NCI-H748 (cell line): ENCODE measurements around the gene SHKBP1.
"Not testable (repeated sequence)": the region's sequence is repeated elsewhere in the genome, so short reads cannot be mapped to it uniquely, and the experiment has no call there.

Experiments
- DNase-seq: peaks from one replicate; lab custom pipeline; 2025; ENCODE audit not compliant: unreplicated experiment; lab: John Stamatoyannopoulos, UW

Gene SHKBP1

DNA sequence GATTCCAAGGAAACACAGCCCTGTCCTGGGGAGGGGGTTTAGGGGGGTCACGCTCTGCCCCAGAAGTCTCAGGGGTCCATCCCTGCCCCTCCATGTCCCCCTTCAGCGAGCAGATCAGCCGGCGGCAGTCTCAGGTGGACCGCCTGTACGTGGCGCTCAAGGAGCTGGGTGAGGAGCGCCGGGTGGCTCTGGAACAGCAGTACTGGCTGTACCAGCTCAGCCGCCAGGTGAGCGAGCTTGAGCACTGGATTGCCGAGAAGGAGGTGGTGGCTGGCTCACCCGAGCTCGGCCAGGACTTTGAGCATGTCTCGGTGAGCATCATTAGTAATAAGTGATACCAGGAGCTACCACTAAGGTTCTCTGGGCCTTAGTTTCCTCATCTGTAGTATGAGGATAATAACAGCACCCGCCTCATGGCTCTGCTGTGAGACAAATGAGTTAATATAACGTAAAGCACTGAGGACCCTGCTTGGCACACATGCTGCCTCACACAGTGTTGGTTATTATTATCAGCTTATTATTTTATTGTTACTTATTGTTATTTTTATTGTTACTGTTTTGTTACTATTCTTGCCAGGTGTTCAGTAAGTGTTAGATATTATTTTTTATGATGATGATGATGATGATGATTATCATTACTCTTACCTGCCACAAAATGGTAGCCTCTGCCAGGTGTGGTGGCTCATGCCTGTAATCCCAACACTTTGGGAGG is 20.5 kb upstream of the SHKBP1 start:
- DNase-seq: no peak

DNA sequence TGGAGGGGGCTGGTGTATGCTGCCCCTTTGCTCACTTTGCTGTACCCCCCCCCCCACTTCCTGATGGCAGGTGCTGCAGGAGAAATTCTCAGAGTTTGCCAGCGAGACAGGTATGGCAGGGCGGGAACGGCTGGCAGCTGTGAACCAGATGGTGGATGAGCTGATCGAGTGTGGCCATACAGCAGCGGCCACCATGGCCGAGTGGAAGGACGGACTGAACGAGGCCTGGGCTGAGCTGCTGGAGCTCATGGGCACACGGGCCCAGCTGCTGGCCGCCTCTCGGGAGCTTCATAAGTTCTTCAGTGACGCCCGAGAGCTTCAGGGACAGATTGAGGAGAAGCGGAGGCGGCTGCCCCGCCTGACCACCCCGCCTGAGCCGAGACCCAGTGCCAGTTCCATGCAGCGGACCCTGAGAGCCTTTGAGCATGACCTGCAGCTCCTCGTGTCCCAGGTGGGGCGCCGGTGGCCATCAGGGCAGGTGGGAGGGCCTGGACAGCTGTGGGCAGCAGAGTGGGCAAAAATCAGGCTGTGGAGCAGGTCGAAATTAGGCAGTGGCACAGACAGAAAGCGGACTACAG is 19.6 kb upstream of the SHKBP1 start:
- DNase-seq: no peak

DNA sequence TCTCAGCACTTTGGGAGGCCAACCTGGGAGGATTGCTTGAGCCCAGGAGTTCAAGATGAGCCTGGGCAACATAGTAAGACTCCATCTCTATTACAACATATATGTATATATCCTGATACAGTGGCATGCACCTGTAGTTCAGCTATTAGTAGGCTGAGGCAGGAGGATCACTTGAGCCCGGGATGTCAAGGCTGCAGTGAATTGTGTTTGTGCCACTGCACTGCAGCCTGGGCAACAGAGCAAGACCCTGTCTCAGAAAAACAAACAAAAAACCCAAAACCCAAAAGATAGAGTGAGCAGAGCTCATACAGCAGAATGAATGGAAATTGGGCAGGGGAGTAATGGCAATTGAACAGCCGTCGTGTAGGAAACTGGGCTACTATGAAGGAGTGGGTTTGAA is 17.3 kb upstream of the SHKBP1 start:
- DNase-seq: no peak

DNA sequence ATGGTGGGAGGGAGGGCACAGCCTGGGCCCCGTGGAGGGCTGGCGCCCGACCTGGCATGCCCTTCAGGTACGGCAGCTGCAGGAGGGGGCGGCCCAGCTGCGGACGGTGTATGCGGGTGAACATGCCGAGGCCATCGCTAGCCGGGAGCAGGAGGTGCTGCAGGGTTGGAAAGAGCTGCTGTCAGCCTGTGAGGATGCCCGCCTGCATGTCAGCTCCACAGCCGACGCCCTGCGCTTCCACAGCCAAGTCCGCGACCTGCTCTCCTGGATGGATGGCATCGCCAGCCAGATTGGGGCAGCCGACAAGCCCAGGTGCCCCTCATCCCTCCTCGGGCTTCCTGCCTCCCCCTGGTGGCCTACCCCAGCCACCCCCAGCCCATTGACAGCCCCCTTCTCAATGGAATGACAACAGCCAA is 16.6 kb upstream of the SHKBP1 start:
- no peak for DNase-seq

DNA sequence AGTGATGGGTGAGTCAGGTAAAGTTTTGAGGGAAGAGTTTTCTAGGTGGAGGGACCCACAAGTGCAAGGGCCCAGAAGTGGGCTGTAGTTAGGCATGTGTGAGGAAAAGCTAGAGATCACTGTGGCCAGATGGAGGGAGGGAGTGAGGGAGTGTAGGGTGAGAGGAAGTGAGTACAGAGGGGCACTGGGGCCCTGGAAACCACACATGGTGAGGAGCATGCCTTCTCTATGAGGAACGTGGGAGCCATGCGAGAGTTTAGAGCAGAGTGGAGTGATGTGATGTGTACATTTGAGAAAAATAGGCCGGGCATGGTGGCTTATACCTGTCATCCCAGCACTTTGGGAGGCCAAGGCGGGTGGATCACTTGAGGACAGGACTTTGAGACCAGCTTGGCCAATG is 14.7 kb upstream of the SHKBP1 start:
- DNase-seq: no peak

DNA sequence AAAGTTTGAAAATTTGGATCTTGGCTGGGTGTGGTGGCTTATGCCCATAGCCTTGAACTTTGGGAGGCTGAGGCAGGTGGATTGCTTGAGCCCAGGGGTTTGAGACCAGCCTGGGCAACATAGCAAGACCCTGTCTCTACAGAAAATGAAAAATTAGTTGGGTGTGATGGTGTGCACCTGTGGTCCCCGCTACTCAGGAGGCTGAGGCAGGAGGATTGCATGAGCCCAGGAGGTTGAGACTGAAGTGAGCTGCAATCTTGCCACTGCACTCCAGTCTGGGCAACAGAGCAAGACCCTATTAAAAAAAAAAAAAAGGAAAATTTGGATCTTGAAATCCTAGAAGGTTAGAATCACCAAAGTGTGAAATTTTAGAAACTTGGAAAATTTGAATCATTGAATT is 12.1 kb upstream of the SHKBP1 start:
- DNase-seq: not testable (repeated sequence)

DNA sequence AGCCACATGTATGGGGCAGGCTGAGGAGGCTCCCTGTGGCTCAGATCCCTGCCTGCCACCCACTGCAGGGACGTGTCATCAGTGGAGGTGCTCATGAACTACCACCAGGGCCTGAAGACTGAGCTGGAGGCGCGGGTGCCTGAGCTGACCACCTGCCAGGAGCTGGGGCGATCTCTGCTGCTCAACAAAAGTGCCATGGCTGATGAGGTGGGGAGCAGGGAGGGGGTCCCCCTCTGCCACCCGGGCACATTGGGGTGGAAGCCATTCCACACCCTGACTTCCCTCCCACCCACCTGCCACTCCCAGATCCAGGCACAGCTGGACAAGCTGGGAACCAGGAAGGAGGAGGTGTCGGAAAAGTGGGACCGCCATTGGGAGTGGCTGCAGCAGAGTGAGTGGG is 11.3 kb upstream of the SHKBP1 start:
- no peak for DNase-seq

DNA sequence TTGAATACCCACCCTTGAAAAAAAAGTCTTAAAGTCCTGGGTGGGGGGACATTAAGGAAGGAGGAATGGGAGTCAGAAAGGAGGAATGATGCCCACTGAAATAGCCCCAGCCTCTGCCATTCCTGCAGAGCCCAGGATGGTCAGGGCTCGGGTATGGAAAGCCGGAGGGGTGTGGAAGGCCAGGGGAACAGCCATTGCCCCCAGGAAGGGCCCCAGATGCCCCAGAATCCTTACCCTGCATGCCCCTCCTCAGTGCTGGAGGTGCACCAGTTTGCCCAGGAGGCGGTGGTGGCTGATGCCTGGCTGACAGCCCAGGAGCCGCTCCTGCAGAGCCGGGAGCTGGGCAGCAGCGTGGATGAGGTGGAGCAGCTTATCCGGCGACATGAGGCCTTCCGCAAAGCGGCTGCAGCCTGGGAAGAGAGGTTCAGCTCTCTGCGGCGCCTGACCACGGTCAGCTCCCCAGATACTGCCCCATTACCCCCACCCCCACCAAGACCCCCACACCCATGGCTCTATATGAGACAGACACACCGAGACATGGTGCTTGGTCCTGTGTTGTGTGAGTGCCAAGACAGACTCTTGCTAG is 10.7 kb upstream of the SHKBP1 start:
- DNase-seq: no peak

DNA sequence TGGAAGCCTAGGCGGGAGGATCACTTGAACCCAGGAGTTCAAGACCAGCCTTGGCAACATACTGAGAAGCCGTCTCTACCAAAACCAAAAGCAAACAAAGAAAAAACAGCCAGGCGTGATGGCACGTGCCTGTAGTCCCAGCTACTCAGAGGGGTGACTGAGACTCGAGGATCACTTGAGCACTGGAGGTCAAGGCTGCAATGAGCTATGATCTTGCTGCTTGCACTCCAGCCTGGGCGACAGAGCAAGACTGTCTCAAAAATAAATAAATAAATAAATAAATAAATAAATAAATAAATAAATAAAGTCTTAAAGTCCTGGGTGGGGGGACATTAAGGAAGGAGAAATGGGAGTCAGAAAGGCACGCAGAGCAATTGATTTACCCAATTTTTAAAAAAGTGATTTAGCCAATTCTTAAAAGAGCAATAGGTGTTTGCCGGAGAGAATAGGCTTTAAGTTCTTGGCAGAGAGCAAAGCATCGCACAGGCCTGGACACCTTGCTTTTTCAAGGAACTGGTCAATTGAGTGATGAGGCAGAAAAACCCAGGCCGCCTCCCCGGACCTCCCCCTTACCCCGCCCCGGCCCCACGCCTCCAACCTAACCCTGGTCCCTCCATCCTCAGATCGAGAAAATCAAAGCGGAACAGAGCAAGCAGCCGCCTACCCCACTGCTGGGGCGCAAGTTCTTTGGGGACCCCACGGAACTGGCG is 9.5 kb upstream of the SHKBP1 start:
- no peak for DNase-seq

DNA sequence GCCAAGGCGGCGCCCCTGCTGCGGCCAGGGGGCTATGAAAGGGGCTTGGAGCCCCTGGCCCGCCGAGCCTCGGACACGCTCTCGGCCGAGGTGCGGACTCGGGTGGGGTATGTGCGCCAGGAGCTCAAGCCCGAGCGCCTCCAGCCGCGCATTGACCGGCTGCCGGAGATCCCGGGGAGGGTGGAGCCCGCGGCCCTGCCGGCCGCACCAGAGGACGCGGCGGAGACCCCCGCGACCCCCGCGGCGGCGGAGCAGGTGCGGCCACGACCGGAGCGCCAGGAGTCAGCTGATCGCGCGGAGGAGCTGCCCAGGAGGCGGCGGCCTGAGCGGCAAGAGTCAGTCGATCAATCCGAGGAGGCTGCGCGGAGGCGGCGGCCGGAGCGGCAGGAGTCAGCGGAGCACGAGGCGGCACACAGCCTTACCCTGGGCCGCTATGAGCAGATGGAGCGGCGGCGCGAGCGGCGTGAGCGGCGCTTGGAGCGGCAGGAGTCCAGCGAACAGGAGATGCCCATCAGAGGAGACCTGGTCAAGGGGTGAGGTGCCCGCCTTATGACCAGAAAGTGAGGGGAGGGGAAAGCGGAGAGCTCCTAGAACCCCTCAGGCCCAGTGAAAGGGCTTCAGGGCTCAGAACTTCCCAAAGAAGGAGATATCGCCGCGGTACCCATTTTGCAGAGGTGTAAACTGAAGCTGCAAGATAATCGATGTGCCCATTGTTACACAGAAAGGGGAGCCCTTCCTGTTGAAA is 8.8 kb upstream of the SHKBP1 start:
- DNase-seq: peak; percentile 24

DNA sequence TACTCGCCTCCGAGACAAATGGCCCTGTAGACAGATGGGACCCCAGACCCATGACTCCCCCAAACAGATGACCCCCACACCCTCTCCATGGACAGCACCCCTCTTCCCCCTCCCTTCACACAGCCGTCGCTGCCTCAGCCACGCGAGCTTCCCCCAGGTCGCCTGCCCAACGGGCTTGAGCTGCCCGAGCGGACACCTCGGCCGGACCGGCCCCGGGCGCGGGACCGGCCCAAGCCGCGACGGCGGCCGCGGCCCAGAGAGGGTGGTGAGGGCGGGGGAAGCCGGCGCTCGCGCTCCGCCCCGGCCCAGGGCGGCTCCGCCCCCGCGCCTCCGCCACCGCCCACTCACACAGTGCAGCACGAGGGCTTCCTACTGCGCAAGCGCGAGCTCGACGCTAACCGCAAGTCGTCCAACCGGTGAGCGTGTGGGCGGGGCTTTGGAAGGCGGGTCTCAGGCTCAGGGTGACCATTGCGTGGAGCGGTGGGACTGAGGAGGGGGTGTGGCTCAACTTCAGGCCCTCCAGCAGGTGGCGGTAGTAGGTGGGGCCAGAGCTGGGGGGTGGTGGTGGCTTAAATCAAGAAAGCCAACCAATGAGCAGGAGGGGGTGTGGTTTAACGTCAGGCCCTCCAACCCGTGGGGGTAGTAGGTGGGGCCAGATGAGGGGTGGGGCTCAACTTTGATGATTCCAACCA is 6.2 kb upstream of the SHKBP1 start:
- DNase-seq: peak; percentile 100

DNA sequence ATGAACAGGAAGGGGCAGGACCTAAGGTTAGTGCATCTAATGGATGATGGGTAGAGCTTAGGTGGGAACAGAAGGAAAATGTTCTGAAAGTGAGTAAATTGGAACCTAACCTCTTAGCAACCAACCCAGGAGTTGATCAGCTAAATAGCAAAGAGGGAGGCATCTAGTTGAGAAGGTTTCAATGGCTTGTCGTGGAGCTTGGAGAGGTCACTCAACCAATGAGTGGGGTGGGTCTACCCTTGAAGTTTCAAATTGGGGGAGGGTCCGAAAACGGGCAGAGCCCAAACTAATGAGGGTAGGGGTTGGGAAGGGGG is 5.7 kb upstream of the SHKBP1 start:
- no peak for DNase-seq

DNA sequence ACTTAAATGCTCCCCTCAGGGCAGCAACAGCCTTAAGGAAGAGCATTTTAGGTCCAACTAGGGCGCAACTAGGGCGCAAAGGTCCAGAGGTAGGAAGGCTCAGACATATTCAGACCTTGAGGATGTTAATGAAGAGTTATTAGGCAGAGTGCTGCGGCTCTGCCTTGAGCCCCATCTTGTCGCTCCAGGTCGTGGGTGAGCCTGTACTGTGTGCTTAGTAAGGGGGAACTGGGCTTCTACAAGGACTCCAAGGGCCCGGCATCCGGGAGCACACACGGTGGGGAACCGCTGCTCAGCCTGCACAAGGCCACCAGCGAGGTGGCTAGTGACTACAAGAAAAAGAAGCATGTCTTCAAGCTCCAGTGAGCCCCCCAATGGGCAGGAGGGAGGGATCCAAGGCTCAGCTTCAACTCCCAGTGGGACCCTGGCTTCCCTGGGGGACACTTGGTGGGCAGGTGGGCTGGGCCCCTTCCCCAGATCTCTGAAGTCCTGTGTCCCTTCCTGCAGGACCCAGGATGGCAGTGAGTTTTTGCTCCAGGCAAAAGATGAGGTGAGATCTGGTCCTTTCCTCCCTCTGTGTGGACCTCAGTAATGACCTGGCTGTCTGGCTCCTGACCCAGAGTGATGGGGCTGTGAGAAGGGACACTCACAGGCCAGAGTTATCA is 4.7 kb upstream of the SHKBP1 start:
- DNase-seq: no peak

DNA sequence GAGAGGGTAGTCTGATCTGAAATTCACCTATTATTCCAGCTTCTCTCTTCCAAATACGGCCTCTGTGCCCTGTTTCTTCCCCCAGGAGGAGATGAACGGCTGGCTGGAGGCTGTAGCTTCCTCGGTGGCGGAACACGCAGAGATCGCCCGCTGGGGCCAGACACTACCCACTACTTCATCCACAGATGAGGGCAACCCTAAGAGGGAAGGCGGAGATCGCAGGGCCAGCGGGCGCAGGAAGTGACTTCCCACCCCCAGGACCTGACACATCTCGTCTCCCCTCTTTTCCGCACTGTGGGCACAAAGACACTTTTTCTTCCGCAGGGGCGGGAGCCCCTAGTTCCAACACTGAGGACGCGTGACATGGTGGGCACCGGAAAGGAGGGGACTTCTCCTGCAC is 1.3 kb upstream of the SHKBP1 start:
- DNase-seq: no peak

DNA sequence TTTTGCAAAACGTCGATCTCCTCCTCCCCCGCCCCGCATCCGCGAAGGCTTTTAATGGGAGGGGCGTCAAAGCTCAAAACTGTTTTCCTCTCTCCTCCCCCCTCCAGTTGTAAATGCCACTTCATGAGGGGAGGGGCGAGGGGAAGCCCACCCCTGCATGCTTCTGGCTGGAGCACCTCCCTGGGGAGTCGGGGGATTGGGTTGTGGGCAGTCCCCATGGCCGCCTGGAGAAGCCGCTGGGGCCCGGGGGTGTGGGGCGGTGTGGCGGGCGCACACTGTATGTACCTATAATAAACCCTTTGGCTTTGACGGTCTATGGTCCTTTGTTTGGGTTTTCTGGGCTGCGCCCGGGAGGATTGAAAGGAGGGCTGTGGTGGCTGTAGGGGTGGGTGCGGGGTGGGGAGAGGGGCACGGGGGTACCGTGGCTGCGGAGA is 505 bp upstream of the SHKBP1 start:
- peak; percentile 88 for DNase-seq

DNA sequence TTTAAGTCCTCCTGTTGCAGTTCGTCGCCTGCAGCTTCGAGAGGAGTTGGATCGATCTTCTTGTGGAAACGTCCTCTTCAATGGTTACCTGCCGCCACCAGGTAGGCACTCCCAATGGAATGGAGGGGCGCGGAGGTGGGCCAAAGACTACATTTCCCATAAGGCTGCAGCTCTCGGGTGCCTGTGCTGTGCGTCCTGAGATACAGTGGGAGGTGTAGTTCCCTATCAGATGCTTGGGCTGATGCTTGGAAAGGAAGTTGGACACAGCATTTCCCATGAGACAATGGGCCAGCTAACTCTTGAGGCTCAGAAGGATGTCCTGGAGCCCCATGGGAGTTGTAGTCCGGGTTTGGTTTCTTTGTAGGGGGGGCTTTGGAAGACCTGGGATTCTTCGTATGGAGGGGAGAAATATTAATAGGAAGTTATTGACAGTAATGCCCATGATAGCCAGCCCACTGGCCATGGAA is 1.8 kb downstream of the SHKBP1 start:
- peak; percentile 42 for DNase-seq

DNA sequence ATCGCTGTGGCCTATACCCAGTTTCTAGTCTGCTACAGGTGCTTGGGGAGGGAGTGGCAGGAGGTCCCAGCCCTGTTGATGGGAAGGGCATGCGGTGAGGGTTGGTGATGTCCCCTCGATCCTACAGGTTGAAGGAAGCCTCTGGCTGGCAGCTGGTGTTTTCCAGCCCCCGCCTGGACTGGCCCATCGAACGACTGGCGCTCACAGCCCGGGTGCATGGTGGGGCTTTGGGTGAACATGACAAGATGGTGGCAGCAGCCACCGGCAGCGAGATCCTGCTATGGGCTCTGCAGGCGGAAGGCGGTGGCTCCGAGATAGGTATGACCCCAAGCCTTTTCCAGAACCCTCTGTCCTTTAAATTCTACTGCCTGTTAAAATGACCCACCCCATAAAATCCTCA is 3.9 kb downstream of the SHKBP1 start:
- DNase-seq: no peak

DNA sequence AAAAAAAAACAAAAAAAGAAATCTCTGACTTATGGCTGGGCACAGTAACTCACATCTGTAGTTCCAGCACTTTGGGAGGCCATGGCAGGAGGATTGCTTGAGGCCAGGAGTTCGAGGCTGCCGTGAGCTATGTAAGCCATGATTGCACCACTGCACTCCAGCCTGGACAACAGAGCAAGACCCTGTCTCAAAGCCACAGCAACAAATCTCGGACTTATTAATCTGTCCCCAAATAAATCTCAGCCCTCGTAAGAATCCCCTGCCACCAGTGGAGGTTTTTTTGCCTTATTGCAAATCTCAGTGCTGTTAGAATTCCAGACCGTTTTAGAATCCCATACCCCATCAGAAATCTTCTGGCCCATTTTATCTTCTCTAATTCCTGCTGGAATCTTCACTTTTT is 4.9 kb downstream of the SHKBP1 start:
- no peak for DNase-seq

DNA sequence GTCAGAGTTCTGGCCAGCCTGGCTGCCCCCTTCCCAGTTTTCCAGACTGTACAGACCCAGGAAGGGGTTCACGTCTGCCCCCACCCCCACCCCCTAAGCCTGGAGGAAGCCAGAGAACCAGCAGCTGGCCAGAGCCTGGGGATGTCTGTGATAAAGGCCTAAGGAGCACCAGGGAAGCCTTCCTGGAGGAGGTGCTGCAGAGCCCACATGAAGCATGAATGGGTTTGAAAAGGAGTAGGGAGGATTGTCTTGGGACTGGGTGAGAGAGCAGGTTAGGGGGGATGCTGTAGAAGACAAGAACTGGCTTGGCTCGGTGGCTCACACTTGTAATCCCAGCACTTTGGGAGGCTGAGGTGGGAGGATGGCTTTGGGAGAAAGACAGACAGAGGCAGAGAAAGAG is 5.8 kb downstream of the SHKBP1 start:
- no peak for DNase-seq

DNA sequence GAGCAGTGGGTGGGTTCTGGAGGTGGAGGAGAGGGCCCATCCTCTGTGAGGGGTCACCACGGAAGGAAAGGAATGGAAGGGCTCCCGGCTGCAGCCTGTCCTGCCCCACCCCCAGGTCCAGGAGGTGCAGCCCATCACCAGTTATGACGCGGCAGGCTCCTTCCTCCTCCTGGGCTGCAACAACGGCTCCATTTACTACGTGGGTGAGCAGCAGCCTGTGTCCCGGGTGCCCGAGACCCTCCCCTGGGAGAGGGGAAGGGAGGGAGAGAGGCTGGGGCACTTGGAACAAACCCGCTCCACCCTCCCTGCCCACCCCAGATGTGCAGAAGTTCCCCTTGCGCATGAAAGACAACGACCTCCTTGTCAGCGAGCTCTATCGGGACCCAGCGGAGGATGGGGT is 6.6 kb downstream of the SHKBP1 start:
- no peak for DNase-seq
